Mammary epithelial cell (primary cell): ENCODE results near the gene PODN.

Experiments
- EZH2 ChIP-seq: IDR thresholded peaks from 2 replicates; pipeline ENCODE4 v1.6.1; 2012; ENCODE audit warnings: low read length, inconsistent platforms, borderline replicate concordance
- TF ChIP-seq, protein P1 (sequence below), 2 donors: IDR thresholded peaks in 1 of 2; conservative IDR thresholded peaks in 1 of 2; 2 replicates each; pipeline ENCODE4 v1.5.1; 2011 to 2012; ENCODE audit warnings: inconsistent platforms in 2 of 2, low read length in 2 of 2, mild to moderate bottlenecking in 2 of 2, control low read depth in 1 of 2, low read depth in 1 of 2; ENCODE audit not compliant: insufficient read depth in 1 of 2; ENCODE audit errors: extremely low read depth in 1 of 2

DNA sequence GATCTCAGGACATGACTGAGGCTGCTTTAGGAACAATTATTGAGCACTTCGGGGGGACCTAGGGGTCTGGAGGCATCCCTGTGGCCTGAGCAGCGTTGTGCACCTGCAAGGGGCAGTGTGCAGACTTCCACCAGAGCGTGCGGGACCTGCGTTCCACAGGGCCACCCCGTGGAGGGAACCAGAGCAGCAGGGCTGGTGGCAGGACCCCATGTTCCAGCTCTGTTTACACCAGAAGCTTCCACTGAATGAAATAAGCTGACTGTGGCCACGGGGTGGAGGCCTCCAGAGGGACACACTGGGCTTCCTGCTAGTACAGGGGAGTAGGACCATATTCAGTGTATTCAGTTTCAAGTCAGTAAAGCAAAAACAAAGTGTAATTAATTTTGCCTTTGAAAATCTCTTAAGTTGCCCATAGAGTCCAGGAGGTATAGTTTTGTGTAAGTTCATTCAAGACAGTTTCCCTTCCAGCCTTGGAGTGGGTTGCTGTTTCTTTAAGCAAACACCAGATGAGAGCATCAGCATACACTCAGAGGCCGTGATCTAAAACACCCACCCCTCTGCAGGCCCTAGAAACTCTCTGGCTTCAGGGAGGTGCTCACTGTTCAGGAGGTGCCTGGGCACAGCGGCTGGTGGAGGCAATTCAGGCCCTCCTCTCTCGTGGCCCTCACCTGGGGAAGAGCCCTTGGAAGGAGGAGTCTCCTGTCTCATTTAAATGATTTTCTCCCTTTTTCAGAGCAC lies 63.8 kb downstream of the PODN start:
- TF ChIP-seq, protein P1, sequence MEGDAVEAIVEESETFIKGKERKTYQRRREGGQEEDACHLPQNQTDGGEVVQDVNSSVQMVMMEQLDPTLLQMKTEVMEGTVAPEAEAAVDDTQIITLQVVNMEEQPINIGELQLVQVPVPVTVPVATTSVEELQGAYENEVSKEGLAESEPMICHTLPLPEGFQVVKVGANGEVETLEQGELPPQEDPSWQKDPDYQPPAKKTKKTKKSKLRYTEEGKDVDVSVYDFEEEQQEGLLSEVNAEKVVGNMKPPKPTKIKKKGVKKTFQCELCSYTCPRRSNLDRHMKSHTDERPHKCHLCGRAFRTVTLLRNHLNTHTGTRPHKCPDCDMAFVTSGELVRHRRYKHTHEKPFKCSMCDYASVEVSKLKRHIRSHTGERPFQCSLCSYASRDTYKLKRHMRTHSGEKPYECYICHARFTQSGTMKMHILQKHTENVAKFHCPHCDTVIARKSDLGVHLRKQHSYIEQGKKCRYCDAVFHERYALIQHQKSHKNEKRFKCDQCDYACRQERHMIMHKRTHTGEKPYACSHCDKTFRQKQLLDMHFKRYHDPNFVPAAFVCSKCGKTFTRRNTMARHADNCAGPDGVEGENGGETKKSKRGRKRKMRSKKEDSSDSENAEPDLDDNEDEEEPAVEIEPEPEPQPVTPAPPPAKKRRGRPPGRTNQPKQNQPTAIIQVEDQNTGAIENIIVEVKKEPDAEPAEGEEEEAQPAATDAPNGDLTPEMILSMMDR (conservative IDR thresholded peaks at IDR 0.05 in 1 of 2, IDR thresholded peaks at IDR 0.05 in 1 of 2; ENCODE audit: extremely low read depth in 1 of 2, insufficient read depth in 1 of 2, low read depth in 1 of 2, low read length in 2 of 2) = no peak
- TF ChIP-seq EZH2 = no peak
